Fibroblast of villous mesenchyme (primary cell): ENCODE measurements around the gene OSTN. TPM values are rescaled to one million over a fixed set of nuclear protein-coding genes. Genes with fewer than 3 reads are reported as not detected.

Experiments used
- DNase-seq: peaks from one replicate; pipeline ENCODE4 v3.0.0-alpha.2; 2010; ENCODE audit warnings: low read depth
- H3K4me3 ChIP-seq: 2 replicates; pipeline ENCODE4 v1.5.1; 2011; ENCODE audit warnings: low read depth, mild to moderate bottlenecking, low read length
- total RNA-seq: library from RNA; depleted of rRNA; stranded (reverse); fragments of >200 nt; gene quantifications from 2 replicates; pipeline ENCODE4 v1.2.3, GENCODE V29; 2012
- TF ChIP-seq, protein P1 (sequence below): IDR thresholded peaks from 2 replicates; pipeline ENCODE4 v1.5.1; 2012; ENCODE audit warnings: low read depth, mild to moderate bottlenecking, low read length; ENCODE audit not compliant: insufficient read depth

OSTN gene
- total RNA-seq, 1 donor = not detected

DNA sequence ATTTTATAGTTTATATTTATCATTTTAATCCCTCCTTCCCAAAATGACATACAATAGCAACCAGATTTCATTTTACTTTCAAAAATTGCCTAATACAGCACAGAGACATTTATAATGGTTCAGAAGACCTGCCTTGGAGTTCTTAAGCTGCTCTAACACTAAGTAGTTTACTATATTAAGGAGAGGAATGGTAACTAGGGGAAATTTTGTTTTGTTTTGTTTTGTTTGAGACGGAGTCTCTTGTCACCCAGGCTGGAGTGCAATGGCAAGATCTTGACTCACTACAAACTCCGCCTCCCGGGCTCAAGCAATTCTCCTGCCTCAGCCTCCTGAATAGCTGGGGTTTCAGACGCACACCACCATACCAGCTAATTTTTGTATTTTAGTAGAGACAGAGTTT is 107.4 kb downstream of the OSTN start:
- no peak overlapping the region for H3K4me3 ChIP-seq
- DNase-seq = no peak
- TF ChIP-seq, protein P1, sequence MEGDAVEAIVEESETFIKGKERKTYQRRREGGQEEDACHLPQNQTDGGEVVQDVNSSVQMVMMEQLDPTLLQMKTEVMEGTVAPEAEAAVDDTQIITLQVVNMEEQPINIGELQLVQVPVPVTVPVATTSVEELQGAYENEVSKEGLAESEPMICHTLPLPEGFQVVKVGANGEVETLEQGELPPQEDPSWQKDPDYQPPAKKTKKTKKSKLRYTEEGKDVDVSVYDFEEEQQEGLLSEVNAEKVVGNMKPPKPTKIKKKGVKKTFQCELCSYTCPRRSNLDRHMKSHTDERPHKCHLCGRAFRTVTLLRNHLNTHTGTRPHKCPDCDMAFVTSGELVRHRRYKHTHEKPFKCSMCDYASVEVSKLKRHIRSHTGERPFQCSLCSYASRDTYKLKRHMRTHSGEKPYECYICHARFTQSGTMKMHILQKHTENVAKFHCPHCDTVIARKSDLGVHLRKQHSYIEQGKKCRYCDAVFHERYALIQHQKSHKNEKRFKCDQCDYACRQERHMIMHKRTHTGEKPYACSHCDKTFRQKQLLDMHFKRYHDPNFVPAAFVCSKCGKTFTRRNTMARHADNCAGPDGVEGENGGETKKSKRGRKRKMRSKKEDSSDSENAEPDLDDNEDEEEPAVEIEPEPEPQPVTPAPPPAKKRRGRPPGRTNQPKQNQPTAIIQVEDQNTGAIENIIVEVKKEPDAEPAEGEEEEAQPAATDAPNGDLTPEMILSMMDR = no peak

DNA sequence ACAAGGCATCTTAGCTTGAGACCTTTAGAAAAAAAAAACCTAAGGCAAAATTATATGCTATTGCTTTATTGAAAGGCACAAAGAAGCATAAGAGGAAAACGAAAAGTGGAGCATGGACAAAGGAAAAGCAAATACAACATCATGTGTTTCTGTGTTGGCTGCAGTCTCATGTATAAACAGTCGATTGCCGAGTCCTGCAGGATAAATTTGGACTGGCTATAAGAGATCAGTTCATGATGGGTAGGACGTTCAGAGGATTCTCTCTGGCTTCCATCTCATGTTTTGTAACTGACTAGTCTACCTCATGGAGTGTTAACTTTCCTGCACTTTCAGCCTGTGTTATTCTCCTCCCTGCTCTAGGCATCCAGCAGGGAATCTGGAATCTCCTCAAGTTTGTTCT is 108.3 kb downstream of the OSTN start:
- DNase-seq = no peak
- TF ChIP-seq, protein P1 = no peak
- H3K4me3 ChIP-seq = no peak overlapping the region

DNA sequence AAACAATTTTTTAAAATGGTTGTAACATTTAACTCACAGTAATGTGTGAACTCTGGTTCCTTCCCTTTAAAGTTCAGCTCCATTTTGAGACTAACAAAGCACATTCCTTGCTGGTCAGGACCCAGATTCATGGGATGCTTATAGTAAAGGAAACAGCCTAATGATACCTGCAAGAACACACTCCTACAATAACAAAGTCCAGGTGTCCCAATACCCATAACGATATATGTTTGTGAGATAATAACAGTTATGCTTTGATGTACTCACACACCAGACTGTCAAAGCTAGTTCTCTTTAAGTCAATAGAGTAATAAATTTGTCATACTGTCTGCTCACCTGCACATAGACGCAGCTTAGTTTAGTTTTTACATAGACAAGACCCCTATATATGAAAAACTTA is 114.3 kb downstream of the OSTN start:
- H3K4me3 ChIP-seq = no peak overlapping the region
- TF ChIP-seq, protein P1 = no peak

DNA sequence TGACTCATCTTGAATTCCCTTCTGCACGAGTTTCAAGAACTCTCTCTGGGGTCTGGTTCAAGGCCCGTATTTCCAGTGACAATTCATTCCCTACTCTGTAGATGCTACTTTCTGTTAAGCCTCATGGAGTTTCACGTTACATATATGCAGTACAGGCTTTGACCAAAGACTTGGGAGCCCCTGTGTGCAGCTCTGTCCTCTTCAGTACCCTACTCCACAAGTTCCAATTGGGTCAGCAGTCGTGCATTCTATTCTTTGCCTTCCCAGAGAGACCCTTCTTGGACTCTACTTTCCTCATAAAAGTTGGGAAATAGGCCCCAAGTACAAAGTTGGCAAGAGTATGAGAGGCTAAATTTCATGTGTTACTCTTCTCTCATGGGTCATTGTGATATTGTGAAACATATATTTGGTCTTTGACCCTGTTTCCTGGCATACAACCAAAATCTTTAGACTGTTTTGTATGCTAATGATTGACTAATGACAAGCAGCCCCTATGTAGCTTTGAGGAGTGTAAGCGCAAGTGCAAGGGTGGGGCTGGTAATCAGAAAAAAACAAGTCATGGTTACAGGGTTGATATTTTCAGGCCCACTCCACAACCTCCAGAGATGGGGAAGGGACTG is 115.2 kb downstream of the OSTN start:
- TF ChIP-seq, protein P1 = no peak
- DNase-seq = no peak
- no peak overlapping the region for H3K4me3 ChIP-seq

More for the DNA sequence above, 114.3 kb downstream of the OSTN start:
- no peak for DNase-seq

Other genes starting within 250 kb of the OSTN start
- gene CCDC50, start 130.2 kb downstream of the OSTN start, total RNA-seq = 102 and 107 TPM in 2 replicates
- gene UTS2B, start 131.3 kb downstream of the OSTN start, total RNA-seq = 0.64 and 0.86 TPM in 2 replicates